ENCODE data around the gene ADGRF4.
"Not testable (repeated sequence)": the region's sequence is repeated elsewhere in the genome, so short reads cannot be mapped to it uniquely, and the experiment has no call there.

ADGRF4 gene

DNA sequence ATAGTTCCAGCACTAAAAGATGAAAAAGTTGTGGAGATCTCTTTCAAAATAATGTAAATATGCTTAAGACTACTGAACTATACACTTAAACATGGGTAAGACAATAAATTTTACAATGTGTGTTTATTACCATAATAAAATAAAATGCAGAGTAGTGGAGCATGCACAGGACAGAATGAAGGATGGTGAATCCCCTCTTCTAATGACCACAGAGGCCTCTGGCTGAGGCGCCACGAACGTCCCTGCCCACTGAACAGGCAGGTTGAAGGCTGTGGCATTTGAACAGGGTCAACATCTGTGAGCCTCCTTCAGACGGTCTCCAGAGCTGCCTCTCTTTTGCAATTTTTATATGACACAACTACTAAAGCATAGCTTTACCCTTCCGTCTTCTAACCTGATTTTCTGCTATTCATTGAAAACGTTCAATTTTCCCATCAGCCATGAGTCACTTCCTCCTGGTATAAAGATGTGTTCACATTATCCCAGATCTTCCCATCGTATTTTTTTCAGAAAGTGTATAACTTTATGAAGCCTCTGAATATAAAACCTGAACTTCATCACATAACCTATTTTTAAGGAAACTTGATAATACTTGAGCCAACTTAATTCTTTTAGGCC lies 37.8 kb downstream of the ADGRF4 start:
- no peak for DNase-seq

DNA sequence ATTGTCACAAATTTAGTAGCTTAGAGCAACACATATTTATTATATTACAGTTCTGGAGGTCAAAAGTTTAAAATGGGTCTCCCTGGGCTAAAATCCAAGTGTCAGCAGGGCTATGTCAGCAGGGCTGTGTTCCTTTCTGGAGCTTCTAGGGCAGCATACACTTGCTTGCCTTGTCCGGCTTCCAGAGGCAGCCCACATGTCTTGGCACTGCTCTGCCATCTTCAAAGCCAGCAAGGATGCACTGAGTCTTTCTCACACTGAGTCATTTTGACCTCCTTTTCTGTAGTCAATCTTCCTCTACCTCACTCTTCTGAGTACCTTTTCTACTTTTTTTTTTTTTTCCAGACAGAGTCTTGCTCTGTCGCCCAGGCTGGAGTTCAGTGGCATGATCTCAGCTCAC lies 39.0 kb downstream of the ADGRF4 start:
- DNase-seq = no peak

DNA sequence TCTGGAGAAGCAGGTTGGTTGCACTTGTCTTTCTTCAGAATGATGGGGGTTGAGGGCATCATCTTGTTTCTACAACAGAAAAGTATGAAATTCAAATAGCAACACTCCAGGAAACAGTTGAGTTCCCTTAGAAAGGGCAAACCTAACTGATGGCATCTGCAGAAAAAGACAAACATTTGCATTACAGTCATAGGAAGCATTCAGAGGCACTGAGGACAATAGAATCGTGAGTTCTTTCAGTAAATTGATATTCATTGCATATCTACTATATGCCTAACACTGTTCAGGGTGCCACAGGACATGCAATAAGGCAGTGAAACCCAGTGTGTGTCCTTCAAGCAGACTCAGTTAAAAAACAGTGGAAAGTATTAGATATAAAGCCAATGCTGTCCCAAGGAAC lies 42.3 kb downstream of the ADGRF4 start:
- no peak for DNase-seq

DNA sequence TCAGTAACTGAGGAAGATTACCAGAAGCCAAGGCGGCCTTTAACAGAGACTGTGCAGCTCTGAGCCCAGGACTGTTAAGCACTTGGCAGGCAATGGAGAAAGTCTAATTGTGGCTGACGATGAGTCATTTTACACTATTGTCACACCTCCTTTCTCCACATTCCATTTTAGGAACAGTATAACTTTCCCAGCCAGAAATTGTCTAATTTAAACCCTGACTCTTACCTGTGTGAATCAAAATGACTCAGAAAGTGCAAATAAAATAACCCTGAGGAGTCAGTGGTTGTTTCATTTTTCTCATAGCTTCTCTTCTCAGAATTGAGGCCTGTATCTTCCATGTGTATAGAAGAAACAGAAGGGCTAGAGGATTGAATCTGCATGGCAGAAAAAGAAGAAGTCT lies 43.4 kb downstream of the ADGRF4 start:
- no peak for DNase-seq

DNA sequence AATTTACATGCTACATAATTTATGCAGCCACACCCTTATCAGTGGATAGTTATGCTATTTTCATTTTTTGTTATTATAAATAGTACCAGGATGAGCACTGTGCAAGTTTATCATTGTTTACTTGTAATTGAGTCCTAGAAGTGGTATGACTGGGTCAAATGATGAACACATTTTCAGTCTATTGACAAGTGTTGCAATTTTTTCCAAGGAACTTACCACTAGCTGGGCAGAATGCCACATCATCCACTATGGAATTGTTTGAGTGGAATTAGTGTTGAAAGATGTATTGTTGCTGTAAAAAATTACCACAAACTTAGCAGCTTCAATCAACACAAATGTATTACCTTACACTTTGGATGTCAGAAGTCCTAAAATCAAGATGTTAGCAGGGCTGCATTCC lies 45.4 kb downstream of the ADGRF4 start:
- DNase-seq = no peak

DNA sequence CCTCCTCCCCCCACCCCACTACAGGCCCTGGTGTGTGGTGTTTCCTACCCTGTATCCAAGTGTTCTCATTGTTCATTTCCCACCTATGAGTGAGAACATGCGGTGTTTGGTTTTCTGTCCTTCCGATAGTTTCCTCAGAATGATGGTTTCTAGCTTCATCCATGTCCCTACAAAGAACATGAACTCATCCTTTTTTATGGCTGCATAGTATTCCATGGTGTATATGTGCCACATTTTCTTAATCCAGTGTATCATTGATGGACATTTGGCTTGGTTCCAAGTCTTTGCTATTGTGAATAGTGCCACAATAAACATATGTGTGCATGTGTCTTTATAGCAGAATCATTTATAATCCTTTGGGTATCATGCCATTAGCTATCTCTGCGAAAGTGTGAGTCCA lies 46.9 kb downstream of the ADGRF4 start:
- DNase-seq = not testable (repeated sequence)

DNA sequence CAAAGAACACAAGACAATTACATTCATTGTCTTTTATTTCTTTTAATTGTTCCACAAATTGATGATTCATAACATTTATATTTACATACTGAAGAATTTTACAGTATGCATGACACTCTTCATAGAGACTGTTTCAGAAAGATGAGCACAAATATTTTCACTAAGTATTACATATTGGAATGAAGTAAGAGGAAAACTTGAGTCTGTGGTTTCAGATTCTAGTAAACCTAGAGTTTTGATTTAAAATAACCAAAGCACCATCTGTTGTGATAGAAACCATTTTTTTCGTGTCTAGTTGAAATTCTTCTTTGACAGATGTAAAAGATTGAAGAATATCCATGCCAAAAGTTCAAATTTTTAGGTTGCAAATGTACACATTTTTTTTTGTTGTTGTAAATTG lies 51.4 kb downstream of the ADGRF4 start:
- DNase-seq = no peak

DNA sequence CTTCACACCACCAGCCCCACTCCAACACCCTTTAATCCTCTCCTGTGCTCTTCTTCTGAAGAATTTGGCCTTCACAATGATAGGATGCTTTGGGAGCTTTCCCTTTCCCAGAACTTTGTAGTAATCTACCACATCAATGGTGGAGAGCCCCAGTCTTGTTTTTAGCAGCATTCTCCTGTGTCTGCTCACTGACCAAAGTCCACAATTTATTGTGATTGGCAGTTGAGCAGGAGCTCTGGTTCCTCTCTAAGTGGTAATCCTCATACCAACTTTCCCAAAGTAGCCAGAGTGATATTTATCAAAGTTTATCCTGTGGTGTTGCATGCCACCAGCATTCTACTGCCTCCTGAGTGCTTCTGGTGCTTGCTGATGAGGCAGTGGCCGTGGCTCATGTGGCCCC lies 54.4 kb downstream of the ADGRF4 start:
- DNase-seq = no peak

DNA sequence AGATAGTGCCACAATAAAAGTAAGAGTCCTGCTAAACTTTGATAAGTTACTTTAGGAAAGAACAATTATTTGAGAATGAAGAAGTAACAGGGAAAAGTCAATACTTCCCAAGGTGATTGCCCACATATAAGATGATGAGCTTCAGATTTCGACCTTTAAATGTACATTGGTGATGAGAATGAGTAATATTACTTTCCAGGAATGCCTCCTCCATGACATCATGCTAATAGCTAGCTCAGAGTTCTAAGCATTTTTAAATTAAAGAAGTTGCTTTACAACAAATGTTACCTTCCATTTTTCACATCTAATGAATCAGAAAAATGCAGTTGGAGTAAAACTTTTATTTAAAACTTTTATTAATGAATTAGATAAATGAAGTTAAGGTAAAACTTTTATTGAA lies 61.0 kb downstream of the ADGRF4 start:
- DNase-seq = no peak

DNA sequence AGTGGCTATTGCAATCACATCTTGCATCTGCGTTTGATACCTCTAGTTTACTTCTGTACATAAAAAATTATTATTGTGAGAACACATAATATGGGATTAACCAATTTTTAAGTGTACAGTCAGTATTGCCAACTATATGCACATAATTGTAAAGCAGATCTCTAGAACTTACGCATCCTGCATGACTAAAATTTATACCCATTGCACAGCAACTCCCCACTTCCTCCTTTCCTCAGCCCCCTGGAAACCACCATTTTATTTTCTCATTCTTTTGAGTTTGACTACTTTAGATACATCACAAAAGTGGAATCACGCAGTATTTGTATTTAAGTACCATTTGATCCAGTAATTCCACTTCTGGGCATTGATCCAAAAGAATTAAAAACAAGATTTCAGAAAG lies 64.1 kb downstream of the ADGRF4 start:
- DNase-seq = no peak

DNA sequence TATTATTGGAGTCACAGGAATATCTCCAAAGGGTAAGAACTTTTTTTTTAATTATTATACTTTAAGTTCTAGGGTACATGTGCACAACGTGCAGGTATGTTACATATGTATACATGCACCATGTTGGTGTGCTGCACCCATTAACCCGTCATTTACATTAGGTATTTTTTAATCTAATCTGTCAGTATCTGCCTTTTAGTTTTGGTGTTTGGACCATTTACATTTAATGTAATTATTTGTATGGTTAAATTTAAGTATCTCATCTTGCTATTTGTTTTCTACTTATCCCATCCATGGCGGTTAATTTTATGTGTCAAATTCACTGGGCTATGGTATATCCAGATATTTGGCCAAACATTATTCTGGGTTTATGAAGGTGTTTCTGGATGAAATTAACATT lies 68.1 kb downstream of the ADGRF4 start:
- no peak for DNase-seq

DNA sequence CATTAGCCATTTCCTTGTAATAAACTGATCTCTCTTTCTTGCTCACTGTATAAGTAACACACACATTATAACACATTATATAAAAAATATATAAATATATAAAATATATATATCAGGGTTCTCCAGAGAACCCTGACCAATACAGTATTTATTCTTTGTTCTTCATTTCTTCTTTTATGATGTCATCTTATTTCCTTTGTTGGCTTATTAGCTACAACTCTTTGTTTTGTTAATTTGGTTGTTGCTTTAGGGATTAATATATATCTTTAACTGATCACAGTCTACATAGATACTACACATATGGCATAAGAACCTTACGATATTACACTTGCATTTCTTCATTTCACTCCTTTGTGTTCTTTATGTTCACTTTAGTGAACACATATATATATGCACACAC lies 68.7 kb downstream of the ADGRF4 start:
- DNase-seq = no peak

DNA sequence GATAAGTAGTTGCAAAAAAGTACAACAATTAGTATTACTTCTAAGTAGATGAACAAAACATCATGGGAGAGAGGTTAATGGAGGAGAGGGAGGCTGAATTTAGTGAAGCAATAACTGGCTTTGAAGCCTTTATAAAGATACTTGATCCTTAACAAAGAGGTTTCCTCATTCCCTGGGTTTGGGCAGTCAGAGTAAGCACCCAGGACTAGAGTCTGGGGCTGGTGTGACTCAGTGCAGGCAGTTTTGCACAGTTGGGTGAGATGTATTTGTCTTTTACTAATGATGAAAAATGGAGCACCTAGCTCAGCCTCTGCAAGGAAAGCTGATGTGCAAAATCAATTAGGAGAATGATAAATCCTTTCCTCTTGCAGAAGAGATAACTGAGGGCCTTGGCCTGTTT lies 71.6 kb downstream of the ADGRF4 start:
- DNase-seq = no peak

Data from activated naive CD4-positive, alpha-beta T cell (primary cell).